ENCODE data around the gene AP4E1.
"Not testable (repeated sequence)": the region's sequence is repeated elsewhere in the genome, so short reads cannot be mapped to it uniquely, and the experiment has no call there.

The AP4E1 gene

DNA sequence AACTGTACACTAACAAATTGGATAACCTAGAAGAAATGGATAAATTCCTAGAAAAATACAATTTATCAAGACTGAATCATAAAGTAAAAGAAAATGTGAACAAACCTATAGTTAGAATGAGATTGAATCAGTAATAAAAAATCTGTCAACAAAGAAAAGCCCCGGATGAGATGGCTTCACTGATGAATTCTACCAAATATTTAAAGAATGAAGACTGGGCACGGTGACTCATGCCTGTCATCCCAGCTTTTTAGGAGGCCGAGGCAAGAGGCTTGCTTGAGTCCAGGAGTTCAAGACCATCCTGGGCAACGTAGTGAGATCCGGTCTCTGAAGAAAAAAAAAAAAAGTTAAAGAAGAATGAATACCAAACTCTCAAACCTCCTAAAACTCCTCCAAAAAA, 17.7 kb upstream of the AP4E1 start:
- no peak for DNase-seq

DNA sequence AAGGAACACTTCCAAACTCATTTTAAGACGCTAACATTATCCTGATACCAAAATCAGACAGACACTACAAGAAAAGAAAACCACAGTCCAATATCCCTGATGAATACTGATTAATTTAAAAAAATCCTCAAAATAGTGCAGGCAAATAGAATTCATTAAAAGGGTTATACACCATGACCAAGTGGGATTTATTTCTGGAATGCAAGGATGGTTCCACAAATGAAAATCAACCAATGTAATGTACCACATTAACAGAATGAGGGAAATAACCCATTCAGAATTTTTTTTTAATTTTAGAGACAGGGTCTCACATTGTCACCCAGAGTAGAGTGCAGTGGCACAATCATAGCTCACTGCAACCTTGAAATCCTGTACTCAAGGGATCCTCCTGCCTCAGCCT, 17.3 kb upstream of the AP4E1 start:
- DNase-seq = no peak

DNA sequence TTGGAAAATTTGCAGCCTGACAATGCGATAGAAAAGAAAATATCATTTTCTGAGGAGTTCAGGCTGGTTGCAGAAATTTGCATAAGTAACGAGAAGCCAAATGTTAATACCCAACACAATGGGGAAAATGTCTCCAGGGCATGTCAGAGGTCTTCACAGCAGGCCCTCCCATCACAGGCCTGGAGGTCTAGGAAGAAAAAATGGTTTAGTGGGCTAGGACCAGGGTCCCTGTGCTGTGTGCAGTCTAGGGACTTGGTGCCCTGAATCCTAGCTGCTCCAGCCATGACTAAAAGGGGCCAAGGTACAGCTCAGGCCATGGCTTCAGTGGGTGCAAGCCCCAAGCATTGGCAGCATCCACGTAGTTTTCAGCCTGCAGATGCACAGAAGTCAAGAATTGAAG, 14.5 kb upstream of the AP4E1 start:
- DNase-seq = no peak

DNA sequence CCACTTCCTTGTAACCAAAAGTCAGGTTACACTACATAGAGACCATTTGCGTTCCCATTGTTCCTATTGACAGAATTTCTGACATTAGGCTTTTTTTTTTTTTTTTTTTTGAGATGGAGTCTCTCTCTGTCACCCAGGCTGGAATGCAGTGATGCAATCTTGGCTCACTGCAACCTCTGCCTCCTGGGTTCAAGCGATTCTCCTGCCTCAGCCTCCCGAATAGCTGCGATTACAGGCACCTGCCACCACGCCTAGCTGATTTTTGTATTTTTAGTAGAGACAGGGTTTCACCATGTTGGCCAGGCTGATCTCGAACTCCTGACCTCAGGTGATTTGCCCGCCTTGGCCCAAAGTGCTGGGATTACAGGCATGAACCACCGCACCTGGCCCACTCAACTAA, 7.1 kb upstream of the AP4E1 start:
- not testable (repeated sequence) for DNase-seq

DNA sequence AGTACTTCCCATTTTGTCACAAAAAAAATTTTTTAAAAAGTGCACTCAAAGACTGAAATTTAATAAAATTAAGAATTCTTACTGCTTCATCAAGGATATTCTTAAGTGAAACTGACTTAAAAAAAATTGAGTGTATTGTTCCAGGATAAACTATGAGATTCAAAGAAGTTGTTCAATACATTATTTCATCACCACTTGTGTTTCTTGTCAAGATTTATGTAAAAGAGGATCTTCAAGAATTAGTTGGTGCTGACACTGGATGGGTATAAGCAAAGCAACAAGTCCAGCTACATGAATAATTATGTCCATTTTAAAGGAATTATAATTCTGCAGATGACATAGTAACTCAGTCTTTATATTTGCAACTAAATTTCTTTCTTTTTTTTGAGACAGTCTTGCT, 4.3 kb upstream of the AP4E1 start:
- no peak for DNase-seq

DNA sequence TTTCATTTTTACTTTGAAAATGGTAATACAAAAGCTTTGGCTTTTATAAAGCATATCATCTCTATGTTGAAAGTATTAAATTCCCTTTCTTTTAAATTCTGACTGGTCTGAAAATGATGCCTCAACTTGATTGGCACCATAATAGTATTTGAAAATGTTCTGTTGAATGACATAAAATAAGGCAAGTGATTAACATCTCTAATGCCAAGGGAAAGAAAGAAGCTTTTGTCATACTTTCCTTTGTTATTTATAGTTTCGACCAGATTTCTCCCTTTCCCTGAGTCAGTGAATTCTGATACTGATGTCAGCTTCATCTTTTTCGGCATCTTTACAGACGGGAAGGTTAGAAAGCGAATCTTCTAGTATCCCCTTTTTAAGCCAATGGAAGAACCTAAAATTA, 3.4 kb upstream of the AP4E1 start:
- no peak for DNase-seq

DNA sequence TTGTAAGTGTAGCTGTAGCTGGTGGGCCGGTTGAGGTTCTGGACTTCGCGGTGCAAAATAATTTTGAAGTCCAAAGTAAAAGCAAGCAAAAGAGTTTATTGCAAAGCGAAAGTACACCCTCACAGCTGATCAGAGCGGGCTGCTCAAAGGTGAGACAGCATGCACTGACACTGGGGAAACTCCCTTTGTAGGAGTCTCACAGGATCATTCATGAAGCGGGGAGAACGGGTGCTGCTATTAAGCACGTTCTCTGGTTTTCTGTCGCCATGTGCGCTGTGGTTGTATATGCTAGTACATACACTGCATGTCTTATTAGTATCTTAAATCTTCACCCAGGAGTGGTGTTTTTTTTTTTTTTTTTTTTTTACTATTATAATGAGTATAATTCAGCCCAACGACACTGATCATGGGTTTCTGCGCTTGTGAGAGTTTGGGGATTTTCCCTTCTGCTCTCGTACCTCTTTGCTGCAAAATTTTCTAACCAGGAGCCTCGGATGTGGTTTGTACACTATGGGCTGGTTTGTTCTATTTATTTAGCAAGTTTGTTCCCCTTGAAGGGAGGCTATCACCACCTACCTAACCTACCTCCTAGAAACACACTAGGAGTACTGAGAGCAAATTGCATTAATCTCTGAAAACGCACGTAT, 1.4 kb upstream of the AP4E1 start:
- peak; percentile 45 for DNase-seq

DNA sequence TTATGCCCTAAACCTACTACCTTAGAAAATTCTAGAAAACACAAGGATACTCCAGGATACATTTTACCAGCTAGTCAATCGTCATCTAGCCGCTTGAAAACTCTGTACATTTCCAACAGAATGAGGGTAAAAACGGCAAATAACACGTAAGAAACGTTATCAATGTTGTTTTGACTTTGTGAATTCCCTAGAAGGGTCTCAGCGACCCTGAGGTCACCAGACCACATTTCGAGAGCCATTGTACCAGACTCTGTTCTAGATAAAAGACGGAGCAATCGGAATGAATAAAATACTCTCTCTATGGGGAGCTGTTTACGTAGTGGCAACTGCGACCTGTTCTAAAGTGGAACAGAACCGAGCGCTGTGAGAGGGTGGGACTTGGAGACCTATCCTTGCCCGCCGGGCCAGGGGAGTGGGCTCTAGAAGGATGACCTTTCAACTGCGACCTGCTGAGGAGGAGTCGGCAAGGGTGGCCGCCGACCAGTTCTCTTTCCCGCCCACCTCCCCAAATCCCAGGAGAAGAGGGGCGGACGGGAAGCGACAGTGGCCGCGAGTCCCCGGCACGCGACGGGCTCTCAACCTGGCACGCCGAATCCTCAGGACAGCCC, 778 bp upstream of the AP4E1 start:
- no peak for DNase-seq

DNA sequence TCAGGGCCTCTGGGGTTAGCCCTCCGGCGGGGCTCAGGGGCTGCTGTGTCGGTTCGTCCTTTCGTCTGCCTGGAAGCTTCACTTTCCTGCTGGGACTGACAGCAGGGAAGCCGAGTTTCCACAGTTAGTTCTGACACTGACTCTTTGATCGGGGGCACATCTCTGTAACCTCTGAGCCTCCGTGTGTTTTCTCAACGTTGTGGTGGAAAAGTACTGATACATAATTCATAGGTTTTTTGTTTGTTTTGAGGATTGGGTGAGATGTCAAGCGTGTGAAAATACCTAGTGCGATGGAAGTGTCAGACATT, 481 bp downstream of the AP4E1 start:
- no peak for DNase-seq

DNA sequence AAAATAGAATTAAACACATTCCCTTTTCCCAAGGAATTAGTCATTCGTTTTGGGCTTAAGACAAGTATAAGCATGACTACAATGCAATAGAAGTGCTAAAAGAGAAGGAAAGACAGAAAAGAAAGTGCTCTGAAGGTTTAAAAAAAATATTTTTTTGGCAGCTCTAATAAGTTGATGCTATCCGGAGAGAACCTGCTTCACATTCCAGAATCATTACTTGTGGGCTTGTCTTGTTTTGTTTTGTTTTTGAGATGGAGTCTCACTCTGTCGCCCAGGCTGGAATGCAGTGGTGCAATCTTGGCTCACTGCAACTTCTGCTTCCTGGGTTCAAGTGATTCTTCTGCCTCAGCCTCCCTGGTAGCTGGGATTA, 1.9 kb downstream of the AP4E1 start:
- DNase-seq = not testable (repeated sequence)

DNA sequence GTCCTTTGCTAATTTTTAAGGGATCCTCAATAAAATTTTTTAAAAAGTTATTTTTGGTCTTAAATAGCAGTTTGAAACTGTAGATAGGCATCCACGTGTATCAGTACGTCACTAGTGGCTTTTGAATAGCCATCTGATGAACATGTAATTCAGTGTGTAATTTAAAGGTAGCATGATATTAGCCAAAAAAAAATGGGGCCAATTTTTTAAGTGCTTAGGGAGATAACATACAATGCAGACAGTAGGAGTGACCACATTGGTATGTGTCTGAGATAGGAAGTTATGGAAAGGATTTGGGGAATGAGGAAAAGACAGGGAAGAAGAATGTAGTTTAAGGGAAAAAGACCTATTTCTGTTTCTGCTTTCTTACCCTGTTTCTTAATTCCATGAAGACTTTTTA, 2.5 kb downstream of the AP4E1 start:
- DNase-seq = no peak

DNA sequence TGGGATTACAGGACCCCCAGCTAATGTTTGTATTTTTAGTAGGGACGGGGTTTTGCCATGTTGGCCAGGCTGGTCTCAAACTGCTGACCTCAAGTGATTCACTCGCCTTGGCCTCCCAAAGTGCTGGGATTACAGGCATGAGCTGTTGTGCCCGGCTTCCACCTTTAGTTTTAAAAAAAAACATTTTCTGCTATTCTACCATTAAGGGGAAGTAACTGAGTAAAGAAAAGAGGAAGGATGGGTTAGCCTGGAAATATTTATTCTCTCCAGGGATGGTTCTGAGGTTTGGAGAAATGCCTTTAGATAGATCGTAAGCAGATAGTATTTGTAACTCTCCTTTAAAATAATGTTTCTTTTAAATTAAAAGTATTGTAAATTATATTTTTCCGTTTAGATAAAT, 3.1 kb downstream of the AP4E1 start:
- peak; percentile 17 for DNase-seq

DNA sequence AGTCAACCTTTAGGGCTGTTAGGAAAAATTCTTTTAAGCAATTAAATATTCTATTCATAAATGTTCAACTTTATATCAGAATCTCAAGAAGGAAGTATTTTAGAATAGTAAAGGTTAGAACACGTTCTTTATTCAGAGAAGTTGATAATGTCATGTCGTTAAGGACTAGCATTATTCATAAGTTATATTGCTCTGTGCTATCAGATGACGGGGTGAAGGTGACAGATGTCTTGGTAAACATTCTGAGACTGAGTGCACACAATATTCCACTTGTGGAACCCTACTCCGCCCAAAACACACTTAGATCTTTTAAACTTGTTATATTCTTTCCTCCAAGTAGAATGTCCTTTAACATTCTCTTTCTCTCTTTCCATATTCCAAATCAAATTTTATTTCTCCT, 7.9 kb downstream of the AP4E1 start:
- no peak for DNase-seq

DNA sequence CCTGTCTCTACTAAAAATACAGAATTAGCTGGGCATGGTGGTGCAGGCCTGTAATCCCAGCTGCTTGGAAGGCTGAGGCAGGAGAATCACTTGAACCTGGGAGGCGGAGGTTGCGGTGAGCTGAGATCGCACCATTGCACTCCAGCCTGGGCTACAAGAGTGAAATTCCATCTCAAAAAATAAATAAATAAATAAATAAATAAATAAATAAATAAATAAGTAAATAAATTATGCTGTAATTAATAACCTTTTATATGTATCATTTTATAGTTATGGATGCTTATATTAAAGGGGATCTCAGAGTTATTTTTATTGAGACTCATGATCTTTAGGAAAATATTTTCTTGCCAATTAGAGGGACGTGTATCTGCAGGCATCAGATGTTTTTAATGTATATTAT, 10.9 kb downstream of the AP4E1 start:
- DNase-seq = not testable (repeated sequence)

DNA sequence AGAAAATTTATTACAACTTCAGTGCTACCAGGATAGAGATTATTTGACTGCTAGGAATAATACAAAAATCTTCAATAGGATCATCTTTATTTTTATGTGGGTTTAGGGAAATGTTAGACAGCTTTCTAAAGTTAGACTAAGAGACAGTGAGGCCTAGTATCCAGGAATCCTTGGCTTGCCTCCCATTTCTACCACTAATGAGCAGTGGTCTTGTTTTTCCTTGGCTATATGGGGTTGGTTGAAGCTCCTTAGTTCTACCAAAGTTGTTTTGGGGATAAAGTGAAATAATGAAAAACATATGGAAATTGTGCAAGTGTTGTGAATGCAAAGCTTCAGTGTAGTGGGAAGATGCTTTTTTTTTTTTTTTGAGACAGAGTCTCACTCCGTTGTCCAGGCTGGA, 16.8 kb downstream of the AP4E1 start:
- DNase-seq = no peak

DNA sequence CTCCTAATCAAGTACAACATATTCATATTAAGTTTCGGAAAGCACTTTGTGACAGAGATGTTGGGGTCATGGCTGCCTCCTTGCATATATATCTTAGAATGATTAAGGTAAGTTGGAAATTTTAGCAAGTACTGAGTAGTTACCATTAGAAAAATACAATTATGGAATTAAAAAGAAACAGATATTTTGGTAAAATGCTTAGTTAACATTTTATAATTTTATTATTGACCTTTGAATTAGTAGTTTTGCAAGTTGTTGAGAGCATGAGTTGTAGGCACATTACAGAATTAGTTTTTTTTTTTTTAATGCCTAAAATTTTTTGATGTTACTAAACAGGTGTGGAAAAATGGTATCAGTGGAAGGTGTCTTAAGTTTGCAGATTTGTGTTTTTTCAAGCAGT, 20.6 kb downstream of the AP4E1 start:
- DNase-seq = no peak

DNA sequence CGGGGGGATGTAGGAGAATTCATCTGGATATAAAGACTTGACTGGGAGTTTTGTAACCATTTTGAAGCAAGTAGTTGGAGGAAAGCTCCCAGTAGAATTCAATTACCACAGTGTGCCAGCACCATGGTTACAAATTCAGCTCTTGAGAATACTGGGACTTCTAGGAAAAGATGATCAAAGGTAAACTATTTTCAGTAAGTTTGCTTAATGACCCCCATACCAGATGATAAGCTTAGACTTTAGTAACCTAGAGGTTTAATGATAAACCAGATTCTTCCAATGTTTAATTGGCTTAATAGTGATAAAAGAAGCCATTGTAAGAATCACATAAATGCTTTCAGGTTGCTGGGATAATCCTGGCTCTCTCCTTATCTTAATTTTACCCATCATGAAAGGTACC, 22.3 kb downstream of the AP4E1 start:
- no peak for DNase-seq

DNA sequence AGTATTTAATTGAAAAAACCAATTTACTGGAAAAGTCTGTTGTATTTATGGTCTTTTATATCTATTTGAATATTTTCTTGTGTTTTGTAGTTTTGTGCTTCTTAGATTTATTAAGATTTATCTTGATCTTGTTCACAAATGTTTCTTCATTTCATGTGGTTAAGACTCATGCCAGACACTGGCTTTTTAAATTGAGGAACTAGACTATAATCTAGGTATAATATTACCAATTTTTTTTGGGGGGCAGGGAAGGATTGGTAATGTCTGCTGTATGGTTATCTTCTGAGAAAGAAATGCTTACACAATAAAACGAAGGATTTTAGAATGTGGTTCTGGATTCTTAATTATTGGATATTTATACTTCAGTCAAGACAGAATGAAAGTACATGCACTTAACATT, 24.9 kb downstream of the AP4E1 start:
- no peak for DNase-seq

DNA sequence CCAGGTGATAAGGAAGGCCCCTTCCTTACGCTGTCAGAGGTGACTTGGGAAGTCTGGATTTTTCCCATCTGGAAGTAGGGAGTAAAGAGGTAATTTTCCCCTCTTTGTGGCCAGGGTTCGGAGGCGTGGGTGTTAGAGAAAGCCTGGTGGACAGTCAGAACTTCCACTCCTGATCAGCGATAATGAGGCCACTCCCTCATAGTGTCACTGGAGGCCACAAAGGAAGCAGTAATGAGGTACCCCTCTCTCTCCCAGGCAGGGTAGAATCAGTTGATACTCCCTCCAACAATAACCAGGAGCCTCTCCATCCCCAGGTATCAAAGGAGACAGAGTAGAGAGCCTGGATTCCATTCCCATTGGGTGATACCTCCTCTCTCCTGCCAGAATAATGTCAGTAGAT, 30.0 kb downstream of the AP4E1 start:
- no peak for DNase-seq

DNA sequence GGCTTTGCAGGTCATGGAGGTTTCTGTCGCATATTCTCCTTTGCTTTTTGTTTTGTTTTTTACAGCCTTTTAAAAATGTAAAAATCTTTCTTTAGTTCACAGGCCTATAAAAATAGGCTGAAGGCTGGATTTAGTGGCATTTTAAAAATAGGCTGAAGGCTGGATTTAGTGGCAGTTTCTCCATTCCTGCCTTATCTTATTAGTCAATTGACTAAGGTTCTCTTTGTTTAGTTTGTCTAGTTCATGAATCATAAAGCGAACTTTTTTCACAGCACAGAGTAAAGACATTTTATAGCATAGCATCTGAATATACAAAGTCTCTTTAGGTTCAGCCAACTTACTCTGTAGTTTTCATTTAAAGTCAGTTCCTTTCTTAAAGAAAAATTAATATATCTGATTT, 31.4 kb downstream of the AP4E1 start:
- DNase-seq = no peak

DNA sequence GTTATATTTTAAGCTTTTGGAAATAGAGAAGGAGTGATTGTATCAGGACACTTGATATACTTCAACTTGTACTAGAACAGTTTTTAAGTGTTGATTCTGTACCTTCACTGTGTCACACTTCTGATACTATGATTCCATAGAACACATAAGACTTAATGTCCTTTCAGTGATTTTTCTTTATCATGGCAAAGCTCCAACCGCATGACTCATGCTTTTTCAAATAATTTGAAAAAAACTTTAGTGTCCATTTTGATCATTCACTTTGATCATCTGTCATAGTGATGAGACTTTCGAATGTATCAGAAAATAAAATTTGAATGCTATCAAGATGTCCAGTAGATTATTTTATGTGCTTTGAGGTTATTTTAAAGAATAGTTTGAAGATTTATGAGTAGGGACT, 32.0 kb downstream of the AP4E1 start:
- DNase-seq = no peak

DNA sequence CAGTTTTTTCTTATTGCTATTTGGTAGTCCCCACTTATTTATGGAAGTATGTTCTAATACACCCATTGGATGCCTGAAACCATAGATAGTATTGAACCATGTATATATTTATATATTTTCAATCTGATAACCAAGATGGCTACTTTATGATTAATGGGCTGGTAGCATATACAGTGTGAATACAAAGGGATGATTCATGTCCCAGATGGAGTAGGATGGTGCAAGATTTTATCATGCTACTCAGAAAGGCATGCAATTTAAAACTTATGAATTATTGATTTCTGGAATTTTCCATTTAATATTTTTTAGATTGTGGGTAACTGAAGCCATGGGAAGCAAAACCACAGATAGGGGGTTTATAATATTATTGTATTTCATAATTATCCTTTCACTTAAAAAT, 35.2 kb downstream of the AP4E1 start:
- DNase-seq = no peak

DNA sequence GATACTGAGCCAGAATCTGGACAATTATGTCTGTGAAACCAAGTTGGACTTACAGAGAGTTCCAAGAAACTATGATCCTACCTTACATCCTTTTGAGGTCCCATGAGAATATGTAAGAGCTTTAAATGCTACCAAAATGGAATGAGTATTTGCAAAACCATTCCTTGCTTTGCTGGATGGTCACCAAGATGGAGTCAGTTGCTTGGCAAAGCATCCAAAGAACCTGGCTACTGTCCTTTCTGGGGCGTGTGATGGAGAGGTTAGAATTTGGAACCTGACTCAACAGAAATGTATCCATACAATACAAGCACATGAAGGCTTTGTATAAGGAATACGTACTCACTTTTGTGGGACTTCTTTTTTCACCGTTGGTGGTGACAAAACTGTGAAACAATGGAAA, 36.2 kb downstream of the AP4E1 start:
- no peak for DNase-seq

DNA sequence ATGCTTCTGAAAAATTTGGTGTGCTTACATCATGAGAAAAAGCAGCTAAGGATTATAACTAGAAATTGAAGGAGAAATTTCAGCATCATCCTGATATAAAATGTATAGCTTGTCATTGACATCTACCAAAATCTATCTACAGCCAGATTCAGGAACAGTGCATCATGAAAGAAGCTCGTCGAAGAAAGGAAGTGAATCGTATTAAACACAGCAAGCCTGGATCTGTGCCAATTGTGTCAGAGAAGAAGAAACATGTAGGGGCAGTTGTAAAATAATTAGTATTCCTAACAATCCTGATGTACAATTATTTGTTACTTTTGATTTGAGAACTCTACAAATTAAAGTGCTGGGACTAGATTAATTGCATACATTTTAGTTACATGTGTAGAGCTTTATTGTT, 37.2 kb downstream of the AP4E1 start:
- no peak for DNase-seq

DNA sequence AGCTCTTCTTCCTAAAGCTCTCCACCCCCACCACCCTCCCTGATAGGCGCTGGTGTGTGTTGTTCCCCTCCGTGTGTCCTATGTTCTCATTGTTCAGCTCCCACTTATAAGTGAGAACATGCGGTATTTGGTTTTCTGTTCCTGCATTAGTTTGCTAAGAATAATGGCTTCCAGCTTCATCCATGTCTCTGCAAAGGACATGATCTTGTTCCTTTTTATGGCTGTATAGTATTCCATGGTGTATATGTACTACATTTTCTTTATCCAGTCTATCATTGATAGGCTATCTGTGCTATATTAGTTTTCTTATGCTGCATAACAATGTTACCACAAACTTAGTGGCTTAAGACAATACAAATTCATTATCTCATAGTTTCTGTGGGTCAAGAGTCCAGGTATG, 42.3 kb downstream of the AP4E1 start:
- not testable (repeated sequence) for DNase-seq

DNA sequence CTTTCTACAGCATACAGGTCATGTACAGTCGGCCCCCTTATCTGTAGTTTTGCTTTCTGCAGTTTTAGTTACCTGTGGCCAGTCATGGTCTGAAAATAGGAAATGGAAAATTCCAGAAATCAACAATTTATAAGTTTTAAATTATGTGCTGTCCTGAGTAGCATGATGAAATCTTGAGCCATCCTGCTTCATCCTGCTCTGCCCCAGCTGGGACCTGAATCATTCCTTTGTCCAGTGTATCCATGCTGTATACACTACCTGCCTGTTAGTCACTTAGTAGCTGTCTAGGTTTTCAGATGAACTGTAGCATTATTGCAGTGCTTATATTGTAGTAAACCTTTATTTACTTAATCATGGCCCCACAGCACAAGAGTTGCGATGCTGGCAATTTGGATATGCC, 44.8 kb downstream of the AP4E1 start:
- no peak for DNase-seq

Data from KG1 (cell line).